HG03378 (cell line): Measurements from ENCODE around the gene ZNF354C.

Source experiments
- ATAC-seq: cut with Tn5 transposase; IDR thresholded peaks from one replicate; pipeline ENCODE4 v1.9.1; 2021; ENCODE audit warnings: mild to moderate bottlenecking, moderate library complexity; ENCODE audit not compliant: unreplicated experiment

ZNF354C gene

DNA sequence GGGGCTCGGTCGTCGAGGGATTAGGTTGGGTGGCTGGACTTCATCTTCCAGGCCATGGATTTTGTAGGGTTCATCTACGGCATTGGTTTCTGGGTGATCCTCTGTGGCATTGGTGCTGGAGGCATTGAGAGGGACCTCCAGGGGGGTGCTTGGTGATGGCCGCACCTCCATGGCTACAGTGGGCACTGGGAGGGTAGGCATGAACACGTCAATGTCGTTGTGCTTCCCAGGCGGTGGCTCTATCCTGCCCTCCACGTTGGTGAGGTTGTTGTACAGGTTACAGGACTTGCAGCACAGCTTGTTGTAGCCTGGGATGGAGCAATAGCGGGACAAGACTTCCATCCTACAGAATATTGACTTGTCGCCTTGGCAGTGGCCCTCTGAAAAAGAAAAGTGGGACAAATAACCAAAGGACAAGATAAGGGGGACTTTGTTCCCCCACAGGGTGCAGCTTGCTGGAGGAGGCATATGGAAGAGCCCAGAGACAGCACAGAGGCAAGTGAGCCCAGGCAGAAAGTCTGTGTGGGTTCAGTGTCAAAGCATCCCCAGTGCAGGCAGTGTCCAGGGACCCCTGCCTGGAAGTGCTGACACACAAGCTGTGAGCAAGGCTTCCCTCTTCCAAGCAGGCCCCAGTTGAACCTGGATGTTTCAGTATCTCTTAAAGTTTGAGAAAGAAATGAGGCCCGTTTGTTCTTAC lies 53.9 kb downstream of the ZNF354C start:
- no peak for ATAC-seq

- no peak for ATAC-seq
Observed at GRCh38 chr5:179114756-179115155, 54.6 kb downstream of the ZNF354C start.

- no peak for ATAC-seq
Observed at GRCh38 chr5:179115307-179115706, 55.1 kb downstream of the ZNF354C start.

GRCh38 chr5:179115845-179116524 lies 55.8 kb downstream of the ZNF354C start:
- ATAC-seq: no peak

- no peak for ATAC-seq
Observed at GRCh38 chr5:179118338-179118737, 58.2 kb downstream of the ZNF354C start.

DNA sequence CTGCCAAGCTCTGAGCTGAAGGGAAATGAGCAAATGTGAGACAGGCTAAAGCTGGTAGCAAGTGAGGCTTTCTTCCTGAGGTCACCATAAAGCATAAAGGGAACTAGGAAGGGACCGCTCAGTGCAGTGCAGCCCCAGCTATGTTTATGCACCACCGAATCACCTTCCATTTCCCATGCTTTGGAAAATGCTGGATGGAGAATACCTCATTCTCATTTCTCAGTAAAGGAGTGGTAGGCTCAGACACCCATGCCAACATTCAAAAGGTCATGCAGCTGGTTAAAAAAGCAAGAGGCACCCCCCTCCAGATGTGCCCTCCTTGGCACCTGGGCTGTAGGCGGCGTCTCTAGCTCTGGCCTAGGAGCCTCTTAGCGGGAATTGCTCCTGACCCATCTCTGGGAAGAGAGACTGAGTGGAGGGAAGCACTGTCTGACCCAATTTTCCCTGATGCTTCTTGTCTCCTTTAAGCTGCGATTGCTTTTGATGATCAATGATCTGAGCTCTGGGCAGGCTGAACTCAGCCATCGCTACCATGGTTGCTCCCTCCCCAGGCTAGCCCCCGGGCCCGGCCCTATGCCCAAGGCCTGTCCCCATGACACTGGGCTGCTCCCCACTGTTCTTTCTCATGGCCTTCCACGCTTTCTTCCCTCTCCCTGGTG lies 58.7 kb downstream of the ZNF354C start:
- no peak for ATAC-seq

- ATAC-seq: no peak
Observed at GRCh38 chr5:179119415-179120170, 59.4 kb downstream of the ZNF354C start.

DNA sequence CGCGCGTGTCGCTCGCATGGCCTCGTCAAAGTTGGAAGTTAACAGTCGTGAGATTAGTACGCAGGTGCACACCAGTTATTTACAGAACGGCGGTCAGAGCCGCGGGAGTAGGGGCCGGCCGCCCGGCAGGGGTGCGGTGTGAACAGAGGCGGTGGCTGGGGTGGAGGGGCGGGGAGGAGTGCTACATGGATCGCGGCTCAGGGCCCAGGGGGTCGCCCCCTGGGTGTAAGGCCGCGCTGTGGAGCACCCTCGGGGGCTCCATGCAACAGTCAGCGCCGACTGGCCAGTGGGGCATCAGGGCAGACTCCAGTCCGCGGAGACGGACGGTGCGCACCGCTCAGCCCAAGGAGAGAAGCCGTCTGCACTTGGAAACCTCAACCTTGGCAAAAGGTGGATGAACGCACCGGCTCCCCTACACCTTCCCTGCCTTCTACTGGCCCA lies 60.3 kb downstream of the ZNF354C start:
- no peak for ATAC-seq

DNA sequence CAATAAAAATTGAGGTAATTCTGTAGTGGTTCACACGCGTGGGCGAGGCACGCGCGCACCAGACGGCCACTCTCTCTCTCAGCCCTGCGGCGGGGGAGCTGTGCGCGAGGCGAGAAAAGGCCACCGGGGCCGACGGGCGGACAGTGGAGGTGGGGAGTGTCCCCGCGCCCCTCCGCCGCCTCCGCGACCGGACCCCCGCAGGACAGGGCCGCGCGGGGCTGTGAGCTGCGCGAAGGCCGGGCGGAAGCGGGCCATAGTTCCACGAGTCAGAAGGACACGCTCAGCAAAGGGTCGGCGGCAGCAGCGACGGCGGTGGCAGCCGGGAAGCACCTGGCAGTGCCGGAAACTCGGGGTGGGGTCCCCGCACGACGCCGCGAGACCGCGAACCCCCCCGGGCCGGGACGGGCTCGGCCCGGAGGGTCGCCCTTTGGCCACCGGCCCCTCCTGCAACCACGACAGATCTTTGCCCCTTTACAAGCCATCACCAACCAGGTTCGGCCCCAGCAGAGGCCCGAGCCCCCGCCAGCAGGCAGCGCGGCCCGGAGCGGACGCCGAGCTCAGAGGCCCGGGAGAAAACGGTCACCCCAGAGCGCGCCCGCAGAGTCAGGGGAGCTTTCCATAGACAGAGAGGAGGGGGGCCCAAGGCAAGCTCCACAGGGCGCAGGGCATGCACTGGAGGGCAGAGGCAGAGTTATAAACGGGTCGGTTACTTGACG lies 60.9 kb downstream of the ZNF354C start:
- no peak for ATAC-seq

DNA sequence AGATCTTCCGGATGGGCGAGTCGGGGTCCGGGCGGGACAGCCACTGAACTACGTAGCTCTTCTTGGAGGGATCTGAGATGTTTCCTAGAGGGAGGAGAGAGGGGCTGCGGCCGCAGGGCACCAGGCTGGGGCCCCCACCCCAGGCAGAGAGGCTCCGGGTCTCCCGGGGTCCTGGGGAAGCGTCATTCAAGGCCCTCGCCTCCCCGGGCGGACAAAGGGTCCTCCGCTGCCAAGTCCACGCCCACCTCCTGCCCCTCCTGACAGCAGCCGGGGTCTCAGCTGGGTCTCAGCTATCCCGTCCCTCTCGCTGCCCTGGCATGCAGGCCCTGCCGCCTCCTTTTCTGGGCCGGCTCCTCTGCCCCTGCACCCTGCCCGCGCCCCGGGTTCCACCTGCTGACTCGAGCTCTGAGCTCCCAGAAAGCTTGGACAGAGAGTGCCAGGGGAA lies 61.5 kb downstream of the ZNF354C start:
- ATAC-seq: no peak

DNA sequence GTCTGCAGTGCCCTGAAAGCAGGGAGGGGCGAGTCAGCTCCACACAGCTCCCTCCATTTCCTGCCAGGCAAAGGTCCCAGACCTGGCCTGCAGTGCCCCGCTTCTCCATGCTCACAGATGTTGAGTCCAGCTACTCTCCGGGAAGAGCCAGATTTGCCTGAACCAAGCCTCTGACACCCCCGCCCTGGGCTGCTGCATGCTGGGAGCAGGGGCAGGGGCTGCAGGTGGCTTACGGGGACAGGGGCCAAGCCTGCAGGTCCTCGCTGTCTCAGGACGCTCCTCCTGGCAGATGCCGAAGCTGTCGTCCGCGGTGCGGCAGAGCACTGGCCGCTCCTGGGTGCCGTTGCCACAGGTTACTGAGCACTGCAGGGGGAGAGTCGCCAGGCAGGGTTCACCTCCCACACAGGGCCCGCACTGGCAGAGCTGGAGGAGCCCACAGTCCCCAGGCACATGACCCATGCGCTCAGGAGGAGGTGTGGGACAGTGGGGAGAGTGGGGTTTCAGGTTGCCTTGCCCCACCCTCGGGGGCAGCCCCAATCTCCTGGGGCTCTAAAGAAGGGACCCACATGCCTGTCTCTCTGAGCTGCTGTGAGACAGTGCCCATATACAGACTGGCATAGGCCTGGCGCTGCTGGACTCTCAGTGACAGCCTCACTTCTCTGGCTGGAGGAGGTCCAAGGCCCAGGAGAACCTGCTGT lies 62.4 kb downstream of the ZNF354C start:
- ATAC-seq: no peak

- no peak for ATAC-seq
Observed at GRCh38 chr5:179123109-179123426, 62.9 kb downstream of the ZNF354C start.

DNA sequence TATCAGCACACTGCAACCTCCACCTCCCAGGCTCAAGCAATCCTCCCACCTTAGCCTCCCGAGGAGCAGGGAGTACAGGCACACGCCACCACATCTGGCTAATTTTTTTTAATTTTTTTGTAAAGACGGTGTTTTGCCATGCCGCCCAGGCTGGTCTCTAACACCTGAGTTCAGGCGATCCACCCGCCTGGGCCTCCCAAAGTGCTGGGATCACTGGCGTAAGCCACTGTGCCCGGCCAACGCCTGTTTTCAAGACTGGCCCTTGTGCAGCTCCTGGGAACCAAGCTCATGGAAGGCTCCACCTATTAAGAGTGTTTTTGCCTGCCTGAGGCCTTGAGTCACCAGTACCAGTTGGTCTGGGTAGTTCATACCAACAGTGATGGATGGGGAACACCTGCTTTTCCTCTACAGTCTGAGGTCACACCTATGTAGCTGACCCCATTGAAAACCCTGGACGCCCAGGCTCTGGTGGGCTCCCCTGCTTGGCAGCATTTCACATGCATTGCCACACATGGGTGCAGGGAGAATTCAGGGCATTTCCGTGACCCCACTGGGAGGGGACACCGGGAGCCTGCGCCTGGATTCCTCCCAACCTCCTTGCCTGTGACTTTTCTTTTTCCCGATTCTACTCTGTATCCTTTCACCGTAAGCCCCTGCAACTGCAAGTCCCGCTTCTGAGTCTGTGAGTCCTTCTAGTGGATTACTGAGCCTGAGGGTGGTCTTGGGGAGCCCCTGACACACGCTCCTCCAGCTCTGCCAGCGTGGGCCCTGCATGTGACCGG lies 63.5 kb downstream of the ZNF354C start:
- ATAC-seq: no peak

DNA sequence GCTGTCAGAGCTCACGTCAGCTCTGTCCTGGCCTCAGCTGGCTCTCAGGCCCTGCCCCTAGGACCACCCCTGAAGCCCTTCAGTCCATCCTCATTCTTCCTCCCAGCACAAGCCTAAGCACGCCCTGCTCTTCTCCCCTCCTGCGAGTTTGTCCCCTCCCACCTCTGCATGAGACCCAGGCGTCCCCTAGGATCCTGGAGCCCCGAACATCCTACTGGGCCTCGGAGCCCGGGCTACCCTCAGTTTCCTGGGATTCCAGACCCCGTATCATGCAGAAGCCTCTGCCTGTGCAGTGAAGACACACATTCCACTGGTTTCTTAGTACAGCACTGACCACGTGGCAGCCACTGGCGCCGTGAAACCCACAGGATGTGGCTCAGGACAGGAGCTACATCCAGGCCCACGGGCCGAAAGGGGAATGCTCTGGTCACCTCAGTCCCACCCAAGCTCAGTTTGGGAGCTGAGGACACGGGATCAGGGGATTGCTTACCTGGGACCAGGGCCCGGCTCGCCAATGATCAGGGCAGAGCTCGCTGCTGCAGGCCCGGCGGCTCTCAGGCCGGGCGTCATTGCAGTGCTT lies 64.2 kb downstream of the ZNF354C start:
- ATAC-seq: no peak

GRCh38 chr5:179124853-179125788 lies 64.9 kb downstream of the ZNF354C start:
- ATAC-seq: no peak

DNA sequence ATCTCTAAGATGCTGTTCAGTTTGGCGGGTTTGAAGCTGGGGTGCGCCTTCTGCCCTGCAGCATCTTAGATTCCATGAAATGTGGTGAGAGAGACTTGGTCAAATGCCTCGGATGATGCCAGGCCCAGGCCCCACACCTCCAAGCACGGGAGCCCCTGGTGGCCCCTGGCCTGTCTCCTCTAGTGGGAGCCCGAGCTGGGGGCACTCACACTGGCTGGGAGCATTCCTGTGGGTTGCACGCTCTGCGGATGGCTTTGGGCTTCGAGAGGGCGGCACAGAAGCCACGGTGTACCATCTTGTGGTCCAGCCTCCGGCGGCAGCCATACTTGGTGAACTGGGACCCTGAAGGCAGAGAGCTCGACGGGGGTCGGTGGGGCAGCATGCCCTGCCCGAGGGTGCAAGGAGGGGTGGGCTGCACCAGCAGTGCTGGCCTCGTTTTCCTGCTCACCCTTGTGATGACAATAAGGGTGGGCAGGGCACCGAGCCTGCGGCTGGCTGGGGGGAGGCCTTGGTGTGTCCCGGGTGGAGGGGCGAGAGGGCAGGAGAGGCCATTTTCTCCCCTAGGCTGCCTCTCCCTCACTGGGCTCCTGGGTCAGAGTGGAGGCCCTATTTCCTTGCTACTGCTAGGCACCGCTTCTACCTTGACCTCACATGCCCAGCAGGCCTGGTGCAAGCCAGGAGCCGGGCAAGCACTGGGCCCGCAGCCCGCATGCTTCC lies 65.8 kb downstream of the ZNF354C start:
- no peak for ATAC-seq

DNA sequence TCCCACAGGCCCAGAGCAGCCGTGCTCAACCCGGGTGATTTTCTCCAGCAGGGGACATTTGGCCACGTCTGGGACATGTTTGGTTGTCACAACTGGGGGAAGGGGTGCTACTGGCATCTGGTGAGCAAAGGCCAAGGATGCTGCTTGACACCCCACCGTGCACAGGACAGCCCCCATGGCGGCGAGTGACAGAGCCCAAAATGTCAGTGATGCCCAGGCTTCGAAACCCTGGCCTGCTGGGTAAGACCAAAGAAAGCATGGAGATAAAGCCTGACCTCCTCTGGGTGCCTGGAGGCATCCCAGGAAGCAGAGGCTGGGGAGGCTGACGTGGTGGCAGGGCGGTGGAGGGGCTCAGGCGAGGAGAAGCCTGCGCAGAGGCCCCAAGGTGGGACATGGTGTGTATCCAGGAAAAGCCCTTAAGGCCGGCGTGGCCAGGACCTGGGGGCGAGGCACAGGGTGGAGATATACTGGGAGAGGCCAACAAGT lies 66.4 kb downstream of the ZNF354C start:
- ATAC-seq: no peak
